GM21360 (cell line): ENCODE measurements around the gene CACNA2D3.
"Not testable (repeated sequence)": the region's sequence is repeated elsewhere in the genome, so short reads cannot be mapped to it uniquely, and the experiment has no call there.

Experiments used
- ATAC-seq: cut with Tn5 transposase; IDR thresholded peaks from one replicate; pipeline ENCODE4 v1.9.1; 2021; ENCODE audit warnings: mild to moderate bottlenecking, moderate library complexity; ENCODE audit not compliant: unreplicated experiment

Gene CACNA2D3

GRCh38 chr3:54600441-54601204 is 478.3 kb downstream of the CACNA2D3 start:
- ATAC-seq: no peak

GRCh38 chr3:54604495-54604894 is 482.1 kb downstream of the CACNA2D3 start:
- ATAC-seq: no peak

- ATAC-seq: no peak
These were observed 485.7 kb downstream of the CACNA2D3 start for GRCh38 chr3:54608041-54608440.

- no peak for ATAC-seq
These were observed 496.7 kb downstream of the CACNA2D3 start for GRCh38 chr3:54619053-54619452.

GRCh38 chr3:54619531-54619930 is 497.2 kb downstream of the CACNA2D3 start:
- ATAC-seq: no peak

- no peak for ATAC-seq
These were observed 498.8 kb downstream of the CACNA2D3 start for GRCh38 chr3:54621184-54621583.

- ATAC-seq: no peak
These were observed 500.3 kb downstream of the CACNA2D3 start for GRCh38 chr3:54622678-54623077.

- ATAC-seq: no peak
These were observed 503.7 kb downstream of the CACNA2D3 start for GRCh38 chr3:54625805-54626787.

GRCh38 chr3:54628888-54629441 is 506.6 kb downstream of the CACNA2D3 start:
- no peak for ATAC-seq

GRCh38 chr3:54630101-54630623 is 507.8 kb downstream of the CACNA2D3 start:
- no peak for ATAC-seq

- not testable (repeated sequence) for ATAC-seq
These were observed 508.6 kb downstream of the CACNA2D3 start for GRCh38 chr3:54631001-54631400.

GRCh38 chr3:54631516-54632325 is 509.4 kb downstream of the CACNA2D3 start:
- ATAC-seq: no peak

- ATAC-seq: no peak
These were observed 509.9 kb downstream of the CACNA2D3 start for GRCh38 chr3:54632326-54632665.

GRCh38 chr3:54632834-54633233 is 510.5 kb downstream of the CACNA2D3 start:
- ATAC-seq: no peak

- no peak for ATAC-seq
These were observed 511.2 kb downstream of the CACNA2D3 start for GRCh38 chr3:54633444-54634121.

- ATAC-seq: no peak
These were observed 511.7 kb downstream of the CACNA2D3 start for GRCh38 chr3:54634122-54634469.

GRCh38 chr3:54639790-54640372 is 517.5 kb downstream of the CACNA2D3 start:
- ATAC-seq: not testable (repeated sequence)

- ATAC-seq: no peak
These were observed 519.1 kb downstream of the CACNA2D3 start for GRCh38 chr3:54641226-54642014.

- no peak for ATAC-seq
These were observed 519.8 kb downstream of the CACNA2D3 start for GRCh38 chr3:54642147-54642546.
